Panc1 (cell line): ENCODE data around the gene DBF4B.

Source experiments
- POLR2AphosphoS5 ChIP-seq: IDR thresholded peaks from 2 replicates; pipeline ENCODE4 v1.6.1; 2012; ENCODE audit warnings: mild to moderate bottlenecking, low read depth, low read length, moderate library complexity
- TCF7L2 ChIP-seq: IDR thresholded peaks from 2 replicates; pipeline ENCODE4 v1.6.1; 2011; ENCODE audit warnings: mild to moderate bottlenecking, low read depth, low read length, inconsistent platforms
- TF ChIP-seq, protein P1 (sequence below): fragments of 450-650 bp; IDR thresholded peaks from 2 replicates; pipeline ENCODE4 v1.5.1; 2017; ENCODE audit warnings: mild to moderate bottlenecking

DNA sequence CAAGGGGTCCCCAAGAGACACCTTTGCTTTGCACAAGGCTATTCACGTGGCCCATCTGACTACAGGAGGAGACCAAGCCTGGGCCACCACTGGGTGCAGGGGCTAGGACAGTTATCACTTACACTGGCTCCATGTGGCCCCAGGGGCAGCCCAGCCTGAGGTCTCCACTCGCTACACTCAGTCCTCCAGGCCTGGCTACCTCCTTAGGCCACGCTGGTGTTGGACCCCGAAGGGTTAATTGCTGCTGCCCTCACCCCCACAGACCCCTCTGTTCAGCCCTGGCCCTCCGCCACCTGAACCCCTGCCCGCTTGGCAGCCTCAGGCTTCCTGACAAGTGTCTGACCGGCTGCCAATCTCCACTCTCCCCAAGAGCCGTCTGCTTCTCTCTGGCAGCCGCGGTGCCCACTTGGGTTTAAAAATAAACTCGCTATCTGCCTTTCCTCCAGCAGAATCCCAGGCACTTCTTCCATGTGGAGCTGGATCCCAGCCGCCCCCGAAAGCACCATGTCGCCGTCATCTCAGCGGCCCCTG is 78.2 kb downstream of the DBF4B start:
- TF ChIP-seq, protein P1, sequence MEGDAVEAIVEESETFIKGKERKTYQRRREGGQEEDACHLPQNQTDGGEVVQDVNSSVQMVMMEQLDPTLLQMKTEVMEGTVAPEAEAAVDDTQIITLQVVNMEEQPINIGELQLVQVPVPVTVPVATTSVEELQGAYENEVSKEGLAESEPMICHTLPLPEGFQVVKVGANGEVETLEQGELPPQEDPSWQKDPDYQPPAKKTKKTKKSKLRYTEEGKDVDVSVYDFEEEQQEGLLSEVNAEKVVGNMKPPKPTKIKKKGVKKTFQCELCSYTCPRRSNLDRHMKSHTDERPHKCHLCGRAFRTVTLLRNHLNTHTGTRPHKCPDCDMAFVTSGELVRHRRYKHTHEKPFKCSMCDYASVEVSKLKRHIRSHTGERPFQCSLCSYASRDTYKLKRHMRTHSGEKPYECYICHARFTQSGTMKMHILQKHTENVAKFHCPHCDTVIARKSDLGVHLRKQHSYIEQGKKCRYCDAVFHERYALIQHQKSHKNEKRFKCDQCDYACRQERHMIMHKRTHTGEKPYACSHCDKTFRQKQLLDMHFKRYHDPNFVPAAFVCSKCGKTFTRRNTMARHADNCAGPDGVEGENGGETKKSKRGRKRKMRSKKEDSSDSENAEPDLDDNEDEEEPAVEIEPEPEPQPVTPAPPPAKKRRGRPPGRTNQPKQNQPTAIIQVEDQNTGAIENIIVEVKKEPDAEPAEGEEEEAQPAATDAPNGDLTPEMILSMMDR, result no peak
- TF ChIP-seq TCF7L2 (no peak), POLR2AphosphoS5 (no peak)
